HG03159 (cell line): ENCODE measurements around the gene ZSCAN32.

Experiments
- ATAC-seq: cut with Tn5 transposase; IDR thresholded peaks from one replicate; pipeline ENCODE4 v1.9.1; 2021; ENCODE audit warnings: mild to moderate bottlenecking, moderate library complexity; ENCODE audit not compliant: unreplicated experiment

ZSCAN32 gene

GRCh38 chr16:3400779-3401688 lies at the start of gene ZSCAN32, which contains the start of gene ZNF174:
ZSCAN32 (minus strand) TSS chr16:3401004; CDS start chr16:3397557, 3,447 bp downstream.
ZNF174 (plus strand) TSS chr16:3401215; CDS start chr16:3402005, 790 bp downstream.
- ATAC-seq: peak; percentile 96

GRCh38 chr16:3444032-3444388 lies 43.2 kb upstream of the ZSCAN32 start:
- peak; percentile 51 for ATAC-seq

- ATAC-seq: peak; percentile 80
These were observed 42.6 kb upstream of the ZSCAN32 start, which contains the start of the genes NAA60 and ZNF597 for GRCh38 chr16:3443108-3444031. NAA60 (plus strand) TSS chr16:3443680; CDS start chr16:3476228, 32,548 bp downstream. ZNF597 (minus strand) TSS chr16:3443504; CDS start chr16:3443153, 351 bp downstream.

GRCh38 chr16:3439637-3440036 lies 38.8 kb upstream of the ZSCAN32 start:
- no peak for ATAC-seq

- ATAC-seq: no peak
These were observed 33.6 kb upstream of the ZSCAN32 start for GRCh38 chr16:3434373-3434772.

GRCh38 chr16:3431779-3432219 lies 31.0 kb upstream of the ZSCAN32 start:
- no peak for ATAC-seq

- no peak for ATAC-seq
These were observed 13.1 kb upstream of the ZSCAN32 start for GRCh38 chr16:3413730-3414379.

GRCh38 chr16:3408561-3409197 lies 7.9 kb upstream of the ZSCAN32 start:
- no peak for ATAC-seq

GRCh38 chr16:3401719-3402397 lies 1.1 kb upstream of the ZSCAN32 start:
- ATAC-seq: no peak

- ATAC-seq: peak; percentile 28
These were observed 392 bp downstream of the ZSCAN32 start for GRCh38 chr16:3400446-3400778.

GRCh38 chr16:3389663-3390338 lies 11.0 kb downstream of the ZSCAN32 start:
- no peak for ATAC-seq

- no peak for ATAC-seq
These were observed 12.5 kb downstream of the ZSCAN32 start for GRCh38 chr16:3388325-3388724.

- ATAC-seq: no peak
These were observed 17.8 kb downstream of the ZSCAN32 start for GRCh38 chr16:3383045-3383448.

GRCh38 chr16:3377917-3378316 lies 22.9 kb downstream of the ZSCAN32 start:
- ATAC-seq: no peak

GRCh38 chr16:3375680-3376079 lies 25.1 kb downstream of the ZSCAN32 start:
- ATAC-seq: no peak

GRCh38 chr16:3369073-3369472 lies 31.7 kb downstream of the ZSCAN32 start:
- ATAC-seq: no peak

- ATAC-seq: no peak
These were observed 35.9 kb downstream of the ZSCAN32 start for GRCh38 chr16:3364774-3365427.

- no peak for ATAC-seq
These were observed 37.0 kb downstream of the ZSCAN32 start for GRCh38 chr16:3363793-3364192.

- no peak for ATAC-seq
These were observed 37.9 kb downstream of the ZSCAN32 start for GRCh38 chr16:3362931-3363330.
